Esophagus squamous epithelium (tissue), 4 donors: Measurements from ENCODE around the gene EMCN.

ENCODE experiments used
- POLR2A ChIP-seq, 4 donors: fragments of 450-650 bp; IDR thresholded peaks; one replicate each; pipeline ENCODE4 v1.6.1; 2017; ENCODE audit warnings: antibody characterized with exemption in 4 of 4, mild to moderate bottlenecking in 4 of 4, moderate library complexity in 3 of 4
- TF ChIP-seq, protein P1 (sequence below), 6 experiments: fragments of 450-650 bp in 4 of 6; fragments of 200-600 bp in 2 of 6; sonication (generic) in 2 of 6; IDR thresholded peaks; one replicate each; pipeline ENCODE4 v1.5.1; 2016 to 2019; ENCODE audit warnings: antibody characterized with exemption in 6 of 6, mild to moderate bottlenecking in 4 of 6, moderate library complexity in 4 of 6

DNA sequence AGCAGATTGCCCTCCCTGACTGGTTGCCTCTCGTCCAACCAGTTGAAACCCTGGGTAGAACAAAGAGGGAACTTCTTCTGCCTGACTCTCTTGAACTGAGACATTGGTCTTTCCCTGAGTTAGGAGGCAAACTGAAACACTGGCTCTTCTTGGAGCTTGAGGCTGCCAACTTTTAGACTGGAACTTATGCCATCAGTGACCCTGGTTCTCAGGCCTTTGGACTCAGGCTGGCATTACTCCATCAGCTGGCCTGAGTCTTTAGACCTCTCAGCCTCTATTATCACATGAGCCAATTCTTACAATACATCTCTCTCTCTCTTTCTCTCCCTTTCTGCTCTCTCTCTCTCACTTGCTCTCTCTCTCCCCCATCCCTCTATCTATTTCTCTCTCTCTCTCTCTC lies 86.4 kb downstream of the EMCN start:
- TF ChIP-seq POLR2A (IDR thresholded peaks at IDR 0.05): no peak
- TF ChIP-seq, protein P1, sequence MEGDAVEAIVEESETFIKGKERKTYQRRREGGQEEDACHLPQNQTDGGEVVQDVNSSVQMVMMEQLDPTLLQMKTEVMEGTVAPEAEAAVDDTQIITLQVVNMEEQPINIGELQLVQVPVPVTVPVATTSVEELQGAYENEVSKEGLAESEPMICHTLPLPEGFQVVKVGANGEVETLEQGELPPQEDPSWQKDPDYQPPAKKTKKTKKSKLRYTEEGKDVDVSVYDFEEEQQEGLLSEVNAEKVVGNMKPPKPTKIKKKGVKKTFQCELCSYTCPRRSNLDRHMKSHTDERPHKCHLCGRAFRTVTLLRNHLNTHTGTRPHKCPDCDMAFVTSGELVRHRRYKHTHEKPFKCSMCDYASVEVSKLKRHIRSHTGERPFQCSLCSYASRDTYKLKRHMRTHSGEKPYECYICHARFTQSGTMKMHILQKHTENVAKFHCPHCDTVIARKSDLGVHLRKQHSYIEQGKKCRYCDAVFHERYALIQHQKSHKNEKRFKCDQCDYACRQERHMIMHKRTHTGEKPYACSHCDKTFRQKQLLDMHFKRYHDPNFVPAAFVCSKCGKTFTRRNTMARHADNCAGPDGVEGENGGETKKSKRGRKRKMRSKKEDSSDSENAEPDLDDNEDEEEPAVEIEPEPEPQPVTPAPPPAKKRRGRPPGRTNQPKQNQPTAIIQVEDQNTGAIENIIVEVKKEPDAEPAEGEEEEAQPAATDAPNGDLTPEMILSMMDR (IDR thresholded peaks at IDR 0.05): no peak
